ENCODE results near the gene GGT5.

DNA sequence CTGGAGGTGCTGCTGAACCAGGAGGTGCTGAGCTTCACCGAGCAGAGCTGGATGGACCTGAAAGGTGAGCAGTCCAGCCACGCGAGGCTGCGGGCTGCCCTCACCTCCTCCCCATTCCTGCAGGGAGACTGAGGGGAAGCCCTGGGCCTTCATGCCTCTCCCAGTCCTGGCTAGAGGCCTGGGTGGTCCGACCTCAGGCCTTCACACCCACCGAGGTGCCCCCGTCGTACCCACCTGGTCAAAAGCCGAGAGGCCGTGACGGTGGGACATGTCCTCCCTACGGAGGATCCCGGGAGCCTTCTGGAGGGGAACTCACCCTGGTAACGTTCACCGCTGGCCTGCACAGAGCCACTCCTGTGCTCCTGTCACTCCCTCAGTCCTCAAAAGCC, 58.5 kb downstream of the GGT5 start:
- TF ChIP-seq, protein P1, sequence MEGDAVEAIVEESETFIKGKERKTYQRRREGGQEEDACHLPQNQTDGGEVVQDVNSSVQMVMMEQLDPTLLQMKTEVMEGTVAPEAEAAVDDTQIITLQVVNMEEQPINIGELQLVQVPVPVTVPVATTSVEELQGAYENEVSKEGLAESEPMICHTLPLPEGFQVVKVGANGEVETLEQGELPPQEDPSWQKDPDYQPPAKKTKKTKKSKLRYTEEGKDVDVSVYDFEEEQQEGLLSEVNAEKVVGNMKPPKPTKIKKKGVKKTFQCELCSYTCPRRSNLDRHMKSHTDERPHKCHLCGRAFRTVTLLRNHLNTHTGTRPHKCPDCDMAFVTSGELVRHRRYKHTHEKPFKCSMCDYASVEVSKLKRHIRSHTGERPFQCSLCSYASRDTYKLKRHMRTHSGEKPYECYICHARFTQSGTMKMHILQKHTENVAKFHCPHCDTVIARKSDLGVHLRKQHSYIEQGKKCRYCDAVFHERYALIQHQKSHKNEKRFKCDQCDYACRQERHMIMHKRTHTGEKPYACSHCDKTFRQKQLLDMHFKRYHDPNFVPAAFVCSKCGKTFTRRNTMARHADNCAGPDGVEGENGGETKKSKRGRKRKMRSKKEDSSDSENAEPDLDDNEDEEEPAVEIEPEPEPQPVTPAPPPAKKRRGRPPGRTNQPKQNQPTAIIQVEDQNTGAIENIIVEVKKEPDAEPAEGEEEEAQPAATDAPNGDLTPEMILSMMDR (IDR thresholded peaks at IDR 0.05; ENCODE audit: low read depth, low read length), result no peak
- TF ChIP-seq EZH2phosphoT487 (IDR thresholded peaks at IDR 0.05; ENCODE audit: low read depth), result no peak

All from OCI-LY3 (cell line).